Osteoblast (primary cell): Measurements from ENCODE around the gene STK32C. TPM values are rescaled to one million over a fixed set of nuclear protein-coding genes. Genes with fewer than 3 reads are reported as not detected.
A peak's percentile ranks its signal among the peaks of the same experiment; 100 is the strongest.
"Not testable (repeated sequence)": the region's sequence is repeated elsewhere in the genome, so short reads cannot be mapped to it uniquely, and the experiment has no call there.

Experiments used
- DNase-seq: peaks from one replicate; pipeline ENCODE4 v3.0.0; 2011; ENCODE audit warnings: low spot score, mixed read lengths; ENCODE audit not compliant: insufficient read length; ENCODE audit errors: missing footprints
- H2AFZ ChIP-seq: 2 replicates; pipeline ENCODE4 v1.6.0; 2011; ENCODE audit warnings: mild to moderate bottlenecking, low read length
- H3K27ac ChIP-seq: 2 replicates; pipeline ENCODE4 v1.5.1; 2011; ENCODE audit warnings: mild to moderate bottlenecking, low read depth, low read length, moderate library complexity
- H3K27me3 ChIP-seq: 2 replicates; pipeline ENCODE4 v1.6.0; 2012; ENCODE audit warnings: mild to moderate bottlenecking, control low read depth, inconsistent platforms, low read length, moderate library complexity; ENCODE audit not compliant: insufficient read depth
- H3K36me3 ChIP-seq: 2 replicates; pipeline ENCODE4 v1.5.1; 2011; ENCODE audit warnings: mild to moderate bottlenecking, low read length, control low read depth, moderate library complexity; ENCODE audit not compliant: insufficient read depth
- H3K4me1 ChIP-seq: 2 replicates; pipeline ENCODE4 v1.5.1; 2011; ENCODE audit warnings: mild to moderate bottlenecking, low read length, control low read depth, moderate library complexity; ENCODE audit not compliant: insufficient read depth
- H3K4me2 ChIP-seq: 2 replicates; pipeline ENCODE4 v1.6.0; 2011; ENCODE audit warnings: mild to moderate bottlenecking, low read length; ENCODE audit not compliant: insufficient read depth
- H3K4me3 ChIP-seq: fragments of 200-600 bp; sonication (generic); 3 replicates; pipeline ENCODE4 v1.5.1; 2012; ENCODE audit warnings: mild to moderate bottlenecking, low read length, inconsistent platforms; ENCODE audit not compliant: insufficient read depth
- H3K79me2 ChIP-seq: 2 replicates; pipeline ENCODE4 v1.6.0; 2012; ENCODE audit warnings: mild to moderate bottlenecking, low read length, control low read depth, inconsistent platforms; ENCODE audit not compliant: insufficient read depth
- H3K9me3 ChIP-seq: 2 replicates; pipeline ENCODE4 v1.5.1; 2011; ENCODE audit warnings: low read depth, low read length, control low read depth
- H4K20me1 ChIP-seq: 2 replicates; pipeline ENCODE4 v1.6.0; 2012; ENCODE audit warnings: mild to moderate bottlenecking, low read length, control low read depth; ENCODE audit not compliant: insufficient read depth
- CTCF ChIP-seq: IDR thresholded peaks from 2 replicates; pipeline ENCODE4 v1.5.1; 2011; ENCODE audit warnings: mild to moderate bottlenecking, low read depth, low read length, moderate library complexity; ENCODE audit errors: extremely low read depth
- total RNA-seq: library from RNA; depleted of rRNA; stranded (reverse); fragments of >200 nt; gene quantifications from 2 replicates; pipeline ENCODE4 v1.2.3, GENCODE V29; 2012

The STK32C gene
- total RNA-seq, 1 donor = 14.5 TPM

GRCh38 chr10:132296666-132297443 lies 10.9 kb downstream of the STK32C start:
- H3K4me2 ChIP-seq = no peak overlapping the region
- no peaks in the 10 kb centered on the region for H3K4me1 ChIP-seq
- no peak for TF ChIP-seq CTCF
- H3K27me3 ChIP-seq = no peaks in the 10 kb centered on the region
- peak; percentile 81 for DNase-seq
- no peak overlapping the region for H3K4me3 ChIP-seq
- H3K36me3 ChIP-seq = no peaks in the 10 kb centered on the region
- H3K27ac ChIP-seq = no peak overlapping the region
- H3K9me3 ChIP-seq = no peaks in the 10 kb centered on the region
- H3K79me2 ChIP-seq = no peaks in the 10 kb centered on the region
- no peak overlapping the region for H2AFZ ChIP-seq
- peaks cover 20% of the 10 kb centered on the region for H4K20me1 ChIP-seq

- not testable (repeated sequence) for H3K4me3 ChIP-seq, H3K27me3 ChIP-seq, H3K79me2 ChIP-seq, H3K9me3 ChIP-seq, H3K4me2 ChIP-seq, DNase-seq, H3K27ac ChIP-seq, H3K36me3 ChIP-seq, H2AFZ ChIP-seq, H3K4me1 ChIP-seq
- peaks cover 20% of the 10 kb centered on the region for H4K20me1 ChIP-seq
Observed at GRCh38 chr10:132295481-132295880, 12.3 kb downstream of the STK32C start.

GRCh38 chr10:132294561-132295318 lies 13.0 kb downstream of the STK32C start:
- Histone ChIP-seq H4K20me1 (peaks cover 20% of the 10 kb centered on the region), H3K4me2 (no peak overlapping the region), H3K9me3 (no peaks in the 10 kb centered on the region), H3K27ac (no peak overlapping the region), H3K36me3 (no peaks in the 10 kb centered on the region), H3K79me2 (no peaks in the 10 kb centered on the region), H3K4me1 (no peaks in the 10 kb centered on the region), H3K27me3 (no peaks in the 10 kb centered on the region), H2AFZ (no peak overlapping the region), H3K4me3 (no peak overlapping the region)
- DNase-seq = peak; percentile 91
- no peak for TF ChIP-seq CTCF

GRCh38 chr10:132293813-132294520 lies 13.8 kb downstream of the STK32C start:
- Histone ChIP-seq H3K9me3 (no peaks in the 10 kb centered on the region), H3K27ac (no peak overlapping the region), H4K20me1 (peaks cover 20% of the 10 kb centered on the region), H2AFZ (no peak overlapping the region), H3K4me2 (no peak overlapping the region), H3K79me2 (no peaks in the 10 kb centered on the region), H3K4me3 (no peak overlapping the region), H3K4me1 (no peaks in the 10 kb centered on the region), H3K36me3 (no peaks in the 10 kb centered on the region), H3K27me3 (peaks cover 2% of the 10 kb centered on the region)
- TF ChIP-seq CTCF = no peak
- DNase-seq = peak; percentile 63
